GM19025 (cell line): ENCODE results near the gene RFFL.
"Not testable (repeated sequence)": the region's sequence is repeated elsewhere in the genome, so short reads cannot be mapped to it uniquely, and the experiment has no call there.

ENCODE experiments used
- ATAC-seq: cut with Tn5 transposase; IDR thresholded peaks from one replicate; pipeline ENCODE4 v1.9.1; 2021; ENCODE audit warnings: mild to moderate bottlenecking, low read depth, moderate library complexity; ENCODE audit not compliant: unreplicated experiment

RFFL gene

GRCh38 chr17:35051183-35051578, 12.3 kb downstream of the RFFL start:
- no peak for ATAC-seq

GRCh38 chr17:35050170-35050569, 13.3 kb downstream of the RFFL start:
- no peak for ATAC-seq

GRCh38 chr17:35048685-35049379, 14.7 kb downstream of the RFFL start:
- no peak for ATAC-seq

- ATAC-seq = no peak
These were observed 16.7 kb downstream of the RFFL start for GRCh38 chr17:35046740-35047283.

- no peak for ATAC-seq
These were observed 17.3 kb downstream of the RFFL start for GRCh38 chr17:35046245-35046644.

GRCh38 chr17:35045458-35045979, 18.0 kb downstream of the RFFL start:
- not testable (repeated sequence) for ATAC-seq

- ATAC-seq = no peak
These were observed 19.3 kb downstream of the RFFL start for GRCh38 chr17:35044181-35044580.

GRCh38 chr17:35041390-35041789, 22.1 kb downstream of the RFFL start:
- no peak for ATAC-seq

DNA sequence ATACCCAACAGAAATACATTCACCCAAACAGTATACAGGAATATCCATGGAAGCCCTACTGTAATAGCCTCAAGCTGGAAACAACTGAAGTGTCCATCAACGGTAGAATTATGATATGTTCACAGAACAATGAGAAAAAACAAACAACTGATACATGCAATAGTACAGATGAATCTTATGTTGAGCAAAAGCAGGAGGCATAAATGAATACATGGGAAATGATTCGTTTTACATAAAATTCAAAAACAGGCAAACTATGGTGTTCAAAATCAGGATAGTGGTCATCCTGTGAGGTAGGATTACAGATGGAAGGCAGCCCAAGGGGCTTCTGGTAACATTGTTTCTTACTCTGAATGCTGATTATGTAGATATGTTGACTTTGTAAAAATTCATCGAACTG, 25.1 kb downstream of the RFFL start:
- ATAC-seq = no peak

DNA sequence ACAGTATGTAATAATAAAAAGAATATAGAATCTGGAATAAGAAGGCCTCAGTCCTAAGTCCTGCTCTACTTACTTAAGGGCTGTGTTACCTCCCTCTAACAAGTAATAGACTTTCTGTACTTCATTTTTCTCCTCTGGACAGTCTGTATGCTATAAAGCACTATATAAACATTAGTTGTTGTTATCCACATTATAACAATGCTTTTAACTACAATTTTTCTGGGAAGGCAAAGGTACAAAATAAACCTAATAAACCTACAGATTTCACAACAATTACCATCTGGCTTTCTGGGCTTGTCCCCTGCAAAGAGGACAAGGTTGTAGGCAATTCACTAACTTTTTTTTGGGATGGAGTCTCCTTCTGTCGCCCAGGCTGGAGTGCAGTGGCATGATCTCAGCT, 32.7 kb downstream of the RFFL start:
- ATAC-seq = no peak

GRCh38 chr17:35028531-35029262, 34.8 kb downstream of the RFFL start:
- no peak for ATAC-seq

DNA sequence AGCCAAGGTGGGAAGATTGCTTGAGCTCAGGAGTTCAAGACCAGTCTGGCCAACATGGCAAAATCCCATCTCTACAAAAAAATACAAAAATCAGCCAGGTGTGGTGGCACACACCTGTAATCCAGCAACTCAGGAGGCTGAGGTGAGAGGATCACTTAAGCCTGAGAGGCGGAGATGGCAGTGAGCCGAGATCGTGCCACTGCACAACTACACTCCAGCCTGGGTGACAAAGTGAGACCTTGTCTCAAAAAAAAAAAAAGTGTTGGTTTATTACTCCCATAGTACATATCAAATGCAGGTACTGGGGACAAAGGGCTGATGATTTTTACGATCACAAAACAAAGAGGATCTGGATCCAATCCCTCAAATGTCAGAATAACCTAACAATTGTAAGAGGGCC, 35.4 kb downstream of the RFFL start:
- not testable (repeated sequence) for ATAC-seq

GRCh38 chr17:35025541-35025940, 38.0 kb downstream of the RFFL start:
- ATAC-seq = no peak

DNA sequence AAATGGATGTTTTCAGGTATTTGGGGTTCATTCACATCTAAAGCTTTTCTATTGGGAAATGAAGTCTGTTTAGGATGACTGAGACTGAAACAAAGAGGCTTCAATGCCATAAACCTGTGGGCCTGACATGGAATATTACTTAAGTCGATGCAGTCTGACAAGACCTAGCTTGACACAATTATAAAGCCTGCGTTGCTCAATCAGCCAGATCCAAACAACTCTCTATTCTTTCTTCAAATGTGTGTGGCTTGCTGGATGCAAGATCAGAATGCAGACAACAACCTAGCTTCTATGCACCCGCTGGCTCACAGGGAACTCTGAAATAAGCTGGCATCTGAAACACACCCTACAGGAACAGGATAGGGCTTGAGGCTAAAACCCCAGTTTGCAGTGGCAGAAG, 40.0 kb downstream of the RFFL start:
- ATAC-seq = no peak

DNA sequence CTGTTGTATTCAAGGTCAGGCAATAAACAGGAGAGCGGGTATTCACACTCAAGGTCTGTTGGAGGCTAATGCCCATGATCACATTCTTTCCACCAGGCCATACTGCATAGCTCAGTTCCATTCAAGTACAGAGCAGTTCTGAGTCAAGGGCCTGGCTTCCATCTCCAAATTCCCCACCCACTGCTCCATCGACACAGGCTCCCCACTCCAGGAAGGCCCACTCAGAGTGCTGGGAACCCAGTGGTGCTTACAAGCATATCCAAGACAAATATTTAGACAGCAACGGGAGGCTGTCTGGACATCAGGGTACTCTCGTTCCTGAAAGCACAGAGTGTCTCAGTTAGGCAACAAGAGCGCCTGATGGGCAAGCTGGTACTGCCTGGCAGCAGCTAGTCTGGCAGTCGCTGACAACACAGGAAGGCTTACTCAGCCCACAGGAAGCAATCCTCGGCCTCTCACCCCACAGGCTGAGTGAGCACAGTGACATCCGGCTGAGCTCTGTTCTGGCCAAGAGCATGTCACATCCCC, 40.9 kb downstream of the RFFL start:
- ATAC-seq = no peak

DNA sequence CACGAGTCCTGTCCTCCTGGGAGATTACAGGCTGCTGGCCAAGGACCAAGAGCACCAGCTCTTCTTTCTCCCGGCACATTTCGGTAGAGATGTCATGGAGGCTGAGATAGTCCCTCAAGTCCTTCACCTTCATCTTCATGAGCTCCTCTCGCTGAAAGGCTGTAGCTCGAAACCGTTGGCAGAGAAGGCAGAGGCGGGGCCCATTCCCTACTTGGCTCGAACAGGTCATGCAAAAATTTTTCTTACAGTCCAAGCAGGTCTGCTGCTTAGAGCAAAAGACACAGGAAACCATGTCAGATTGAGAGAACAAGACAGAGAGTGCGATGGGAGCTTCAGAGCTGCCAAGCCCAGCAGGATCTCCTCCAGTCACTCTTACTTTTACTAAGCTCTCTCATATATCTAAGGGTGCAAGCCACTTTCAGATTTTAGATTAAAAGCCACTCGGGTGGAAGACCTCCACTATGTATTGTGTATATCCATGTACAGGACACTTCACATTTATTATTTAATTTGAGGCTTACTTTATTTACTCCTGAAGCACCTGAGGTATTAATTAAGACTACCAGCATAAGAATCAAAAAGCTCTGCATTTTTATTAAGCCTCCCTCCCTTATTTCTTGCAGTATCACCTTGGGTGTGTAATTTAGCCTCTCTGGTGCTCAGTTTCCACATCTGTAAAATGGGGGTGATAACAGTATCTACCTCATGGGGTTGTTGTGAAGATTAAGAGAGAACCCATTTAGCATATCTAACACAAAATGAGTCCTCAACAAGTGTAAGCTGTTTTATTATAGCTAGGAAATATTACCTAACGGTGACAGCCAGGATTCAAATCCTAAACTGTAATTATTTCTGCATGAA, 41.8 kb downstream of the RFFL start:
- no peak for ATAC-seq

GRCh38 chr17:35019386-35020179, 43.9 kb downstream of the RFFL start:
- no peak for ATAC-seq

- no peak for ATAC-seq
These were observed 44.7 kb downstream of the RFFL start for GRCh38 chr17:35018814-35019213.

DNA sequence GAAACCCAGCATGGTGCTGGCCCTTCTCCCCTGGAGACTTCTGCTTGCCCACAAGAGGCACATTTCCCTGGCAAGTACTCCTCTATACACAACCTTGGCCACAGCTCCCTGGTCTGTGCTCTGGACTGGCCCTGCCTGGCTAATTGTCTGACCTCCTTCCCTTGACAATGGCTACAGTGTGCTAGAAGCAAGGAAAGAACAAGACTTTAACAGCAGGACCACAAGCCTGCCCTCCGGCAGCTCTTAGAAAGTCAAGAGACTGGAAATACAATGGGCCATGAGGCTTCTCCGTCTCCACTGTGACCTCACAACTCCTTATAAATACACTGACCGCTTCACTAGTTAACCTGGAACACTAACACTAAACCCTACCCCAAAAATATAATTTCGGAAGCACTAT, 46.5 kb downstream of the RFFL start:
- ATAC-seq = no peak

DNA sequence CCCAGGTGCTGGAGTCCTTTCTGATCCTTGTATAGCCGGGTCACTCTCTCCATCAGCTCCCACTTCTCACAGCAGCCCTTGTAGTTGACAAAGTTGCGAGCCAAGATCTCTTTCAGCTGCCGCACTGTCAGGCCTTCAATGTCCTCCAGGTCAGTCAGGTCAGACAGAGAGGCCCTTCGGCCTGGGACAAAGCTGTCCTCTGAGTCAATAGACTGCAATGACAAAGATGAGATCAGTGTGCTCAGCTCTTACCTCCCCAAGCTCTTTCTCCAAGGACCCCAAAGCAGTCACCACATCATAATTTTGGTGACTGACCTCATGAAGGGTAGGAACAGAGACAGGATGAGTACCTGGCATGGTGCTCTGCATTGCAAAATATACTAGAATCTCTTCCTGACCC, 47.1 kb downstream of the RFFL start:
- no peak for ATAC-seq
